Measurements from ENCODE around the gene DOK6. TPM values are rescaled to one million over a fixed set of nuclear protein-coding genes. Genes with fewer than 3 reads are reported as not detected.

Gene DOK6
- total and polyA plus RNA-seq, 9 of the 15 experiments (the other 6 are each of a cell fraction or from before 2014, with no cell fraction given), result not detected

DNA sequence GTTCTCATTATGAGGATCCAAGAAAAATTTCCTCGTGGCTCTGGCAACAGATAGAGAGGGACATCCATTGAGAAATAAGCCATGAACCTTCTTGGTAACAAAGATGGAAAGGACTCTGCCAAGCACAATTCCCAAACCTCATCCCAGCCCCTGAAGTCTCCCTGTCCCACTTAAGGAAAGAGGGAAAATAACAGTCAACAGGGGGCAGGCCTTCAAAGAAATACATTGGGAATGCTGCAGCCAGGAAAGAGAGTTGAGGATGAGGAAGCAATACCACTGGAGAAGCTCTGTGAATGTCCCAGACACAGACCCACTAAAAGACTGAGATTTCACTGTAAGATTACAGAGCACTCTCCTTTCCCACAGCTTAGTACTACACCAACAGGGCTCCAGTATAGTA is 453.8 kb downstream of the DOK6 start:
- Histone ChIP-seq H4K20me1 (replicated peaks; ENCODE audit: control insufficient read depth, insufficient read depth, low read length) (no peaks in the 10 kb centered on the region), H3K4me1 (replicated peaks in 1 of 2; ENCODE audit: control insufficient read depth in 2 of 2, insufficient read depth in 2 of 2, low read length in 2 of 2) (no peaks in the 10 kb centered on the region), H3K27me3 (ENCODE audit: control insufficient read depth in 2 of 2, insufficient read depth in 2 of 2, low read length in 2 of 2) (no peaks in the 10 kb centered on the region), H3K9me1 (ENCODE audit: control insufficient read depth, insufficient read depth, low read length) (no peaks in the 10 kb centered on the region), H3K9ac (ENCODE audit: insufficient read depth in 1 of 2, low read depth in 2 of 2, low read length in 2 of 2) (no peak overlapping the region), H3K4me3 (no peak overlapping the region), H3K27ac (ENCODE audit: extremely low read depth, low read depth, low read length) (no peak overlapping the region), H3K9me3 (replicated peaks; ENCODE audit: control insufficient read depth, insufficient read depth, low read depth, low read length) (no peaks in the 10 kb centered on the region), H3K79me2 (ENCODE audit: control insufficient read depth, insufficient read depth, low read length) (no peaks in the 10 kb centered on the region), H3K36me3 (ENCODE audit: control insufficient read depth, insufficient read depth, low read length) (no peaks in the 10 kb centered on the region), H3K4me2 (ENCODE audit: insufficient read depth, low read length) (no peak overlapping the region), H2AFZ (ENCODE audit: low read depth, low read length) (no peak overlapping the region)
- ChIA-PET CTCF (ENCODE audit: low intra/inter-chr PET ratio) (no interaction called here), POLR2A (no interaction called here)
- ATAC-seq (no peak), DNase-seq (ENCODE audit: extremely low read depth in 1 of 4, low spot score in 3 of 4) (no peak), FAIRE-seq (no peak)
- 0% methylated on average over 1 of the region's 1 CpG for WGBS (ENCODE audit: insufficient coverage, low coverage, missing lambda C conversion rate)
- intact Hi-C loops (cut with micrococcal nuclease), result no loop called here
- BruUV-seq (replicated peaks), result no TSS peak
- in situ Hi-C loops (cut with MboI), result no loop called here
- no peak for TF ChIP-seq ZC3H4 (CRISPR knock-in tag; IDR thresholded peaks at IDR 0.05; ENCODE audit: borderline replicate concordance)
- no peak for TF ChIP-seq ZNF778 (CRISPR knock-in tag; IDR thresholded peaks at IDR 0.05)
- no peak for TF ChIP-seq MAFF (IDR thresholded peaks at IDR 0.05; ENCODE audit: low read length)
- no peak for TF ChIP-seq ZNF583 (CRISPR knock-in tag; IDR thresholded peaks at IDR 0.05)
- TF ChIP-seq, protein P1, sequence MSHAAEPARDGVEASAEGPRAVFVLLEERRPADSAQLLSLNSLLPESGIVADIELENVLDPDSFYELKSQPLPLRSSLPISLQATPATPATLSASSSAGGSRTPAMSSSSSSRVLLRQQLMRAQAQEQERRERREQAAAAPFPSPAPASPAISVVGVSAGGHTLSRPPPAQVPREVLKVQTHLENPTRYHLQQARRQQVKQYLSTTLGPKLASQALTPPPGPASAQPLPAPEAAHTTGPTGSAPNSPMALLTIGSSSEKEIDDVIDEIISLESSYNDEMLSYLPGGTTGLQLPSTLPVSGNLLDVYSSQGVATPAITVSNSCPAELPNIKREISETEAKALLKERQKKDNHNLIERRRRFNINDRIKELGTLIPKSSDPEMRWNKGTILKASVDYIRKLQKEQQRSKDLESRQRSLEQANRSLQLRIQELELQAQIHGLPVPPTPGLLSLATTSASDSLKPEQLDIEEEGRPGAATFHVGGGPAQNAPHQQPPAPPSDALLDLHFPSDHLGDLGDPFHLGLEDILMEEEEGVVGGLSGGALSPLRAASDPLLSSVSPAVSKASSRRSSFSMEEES (CRISPR knock-in tag; IDR thresholded peaks at IDR 0.05), result no peak
- no peak for TF ChIP-seq SNRNP70 (optimal IDR thresholded peaks at IDR 0.05; ENCODE audit: low read depth, low read length)
- no peak for TF ChIP-seq ZNF274 (IDR thresholded peaks at IDR 0.05; ENCODE audit: borderline replicate concordance, low read depth, low read length)
- no peak for TF ChIP-seq ZNF551 (CRISPR knock-in tag; IDR thresholded peaks at IDR 0.05)
- TF ChIP-seq, protein P2, sequence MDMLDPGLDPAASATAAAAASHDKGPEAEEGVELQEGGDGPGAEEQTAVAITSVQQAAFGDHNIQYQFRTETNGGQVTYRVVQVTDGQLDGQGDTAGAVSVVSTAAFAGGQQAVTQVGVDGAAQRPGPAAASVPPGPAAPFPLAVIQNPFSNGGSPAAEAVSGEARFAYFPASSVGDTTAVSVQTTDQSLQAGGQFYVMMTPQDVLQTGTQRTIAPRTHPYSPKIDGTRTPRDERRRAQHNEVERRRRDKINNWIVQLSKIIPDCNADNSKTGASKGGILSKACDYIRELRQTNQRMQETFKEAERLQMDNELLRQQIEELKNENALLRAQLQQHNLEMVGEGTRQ (CRISPR knock-in tag; IDR thresholded peaks at IDR 0.05), result no peak
- TF ChIP-seq, protein P3, sequence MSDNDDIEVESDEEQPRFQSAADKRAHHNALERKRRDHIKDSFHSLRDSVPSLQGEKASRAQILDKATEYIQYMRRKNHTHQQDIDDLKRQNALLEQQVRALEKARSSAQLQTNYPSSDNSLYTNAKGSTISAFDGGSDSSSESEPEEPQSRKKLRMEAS (CRISPR knock-in tag; IDR thresholded peaks at IDR 0.05), result no peak
- TF ChIP-seq E2F3 (CRISPR knock-in tag; IDR thresholded peaks at IDR 0.05), result no peak
- TF ChIP-seq, protein P4, sequence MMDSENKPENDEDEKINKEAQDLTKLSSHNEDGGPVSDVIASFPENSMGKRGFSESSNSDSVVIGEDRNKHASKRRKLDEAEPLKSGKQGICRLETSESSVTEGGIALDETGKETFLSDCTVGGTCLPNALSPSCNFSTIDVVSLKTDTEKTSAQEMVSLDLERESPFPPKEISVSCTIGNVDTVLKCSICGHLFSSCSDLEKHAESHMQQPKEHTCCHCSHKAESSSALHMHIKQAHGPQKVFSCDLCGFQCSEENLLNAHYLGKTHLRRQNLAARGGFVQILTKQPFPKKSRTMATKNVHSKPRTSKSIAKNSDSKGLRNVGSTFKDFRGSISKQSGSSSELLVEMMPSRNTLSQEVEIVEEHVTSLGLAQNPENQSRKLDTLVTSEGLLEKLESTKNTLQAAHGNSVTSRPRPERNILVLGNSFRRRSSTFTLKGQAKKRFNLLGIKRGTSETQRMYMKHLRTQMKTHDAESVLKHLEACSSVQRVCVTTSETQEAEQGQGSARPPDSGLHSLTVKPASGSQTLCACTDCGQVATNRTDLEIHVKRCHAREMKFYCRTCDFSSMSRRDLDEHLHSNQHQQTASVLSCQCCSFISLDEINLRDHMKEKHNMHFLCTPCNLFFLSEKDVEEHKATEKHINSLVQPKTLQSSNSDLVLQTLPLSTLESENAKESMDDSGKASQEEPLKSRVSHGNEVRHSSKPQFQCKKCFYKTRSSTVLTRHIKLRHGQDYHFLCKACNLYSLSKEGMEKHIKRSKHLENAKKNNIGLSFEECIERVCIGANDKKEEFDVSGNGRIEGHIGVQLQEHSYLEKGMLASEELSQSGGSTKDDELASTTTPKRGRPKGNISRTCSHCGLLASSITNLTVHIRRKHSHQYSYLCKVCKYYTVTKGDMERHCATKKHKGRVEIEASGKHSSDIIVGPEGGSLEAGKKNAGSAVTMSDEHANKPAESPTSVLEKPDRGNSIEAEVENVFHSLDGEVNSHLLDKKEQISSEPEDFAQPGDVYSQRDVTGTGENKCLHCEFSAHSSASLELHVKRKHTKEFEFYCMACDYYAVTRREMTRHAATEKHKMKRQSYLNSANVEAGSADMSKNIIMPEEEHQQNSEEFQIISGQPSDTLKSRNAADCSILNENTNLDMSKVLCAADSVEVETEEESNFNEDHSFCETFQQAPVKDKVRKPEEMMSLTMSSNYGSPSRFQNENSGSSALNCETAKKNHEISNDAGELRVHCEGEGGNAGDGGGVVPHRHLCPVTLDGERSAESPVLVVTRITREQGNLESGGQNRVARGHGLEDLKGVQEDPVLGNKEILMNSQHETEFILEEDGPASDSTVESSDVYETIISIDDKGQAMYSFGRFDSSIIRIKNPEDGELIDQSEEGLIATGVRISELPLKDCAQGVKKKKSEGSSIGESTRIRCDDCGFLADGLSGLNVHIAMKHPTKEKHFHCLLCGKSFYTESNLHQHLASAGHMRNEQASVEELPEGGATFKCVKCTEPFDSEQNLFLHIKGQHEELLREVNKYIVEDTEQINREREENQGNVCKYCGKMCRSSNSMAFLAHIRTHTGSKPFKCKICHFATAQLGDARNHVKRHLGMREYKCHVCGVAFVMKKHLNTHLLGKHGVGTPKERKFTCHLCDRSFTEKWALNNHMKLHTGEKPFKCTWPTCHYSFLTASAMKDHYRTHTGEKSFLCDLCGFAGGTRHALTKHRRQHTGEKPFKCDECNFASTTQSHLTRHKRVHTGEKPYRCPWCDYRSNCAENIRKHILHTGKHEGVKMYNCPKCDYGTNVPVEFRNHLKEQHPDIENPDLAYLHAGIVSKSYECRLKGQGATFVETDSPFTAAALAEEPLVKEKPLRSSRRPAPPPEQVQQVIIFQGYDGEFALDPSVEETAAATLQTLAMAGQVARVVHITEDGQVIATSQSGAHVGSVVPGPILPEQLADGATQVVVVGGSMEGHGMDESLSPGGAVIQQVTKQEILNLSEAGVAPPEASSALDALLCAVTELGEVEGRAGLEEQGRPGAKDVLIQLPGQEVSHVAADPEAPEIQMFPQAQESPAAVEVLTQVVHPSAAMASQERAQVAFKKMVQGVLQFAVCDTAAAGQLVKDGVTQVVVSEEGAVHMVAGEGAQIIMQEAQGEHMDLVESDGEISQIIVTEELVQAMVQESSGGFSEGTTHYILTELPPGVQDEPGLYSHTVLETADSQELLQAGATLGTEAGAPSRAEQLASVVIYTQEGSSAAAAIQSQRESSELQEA (IDR thresholded peaks at IDR 0.05; ENCODE audit: low read depth), result no peak
- TF ChIP-seq KAT8 (IDR thresholded peaks at IDR 0.05; ENCODE audit: low read depth), result no peak
- no peak for TF ChIP-seq YBX1 (IDR thresholded peaks at IDR 0.05)
- no peak for TF ChIP-seq ZNF24 (IDR thresholded peaks at IDR 0.05)
